ENCODE data around the gene QTRT2.

QTRT2 gene

GRCh38 chr3:114056130-114057010 lies at the start of gene QTRT2, which contains the start of gene CCDC191:
Gene QTRT2 (plus strand): TSS chr3:114056737. CDS start chr3:114065258, 8,521 bp downstream.
Gene CCDC191 (minus strand): TSS chr3:114056526. CDS start chr3:114056466, 60 bp downstream.
- DNase-seq (ENCODE audit: low spot score), result peak; percentile 98

DNA sequence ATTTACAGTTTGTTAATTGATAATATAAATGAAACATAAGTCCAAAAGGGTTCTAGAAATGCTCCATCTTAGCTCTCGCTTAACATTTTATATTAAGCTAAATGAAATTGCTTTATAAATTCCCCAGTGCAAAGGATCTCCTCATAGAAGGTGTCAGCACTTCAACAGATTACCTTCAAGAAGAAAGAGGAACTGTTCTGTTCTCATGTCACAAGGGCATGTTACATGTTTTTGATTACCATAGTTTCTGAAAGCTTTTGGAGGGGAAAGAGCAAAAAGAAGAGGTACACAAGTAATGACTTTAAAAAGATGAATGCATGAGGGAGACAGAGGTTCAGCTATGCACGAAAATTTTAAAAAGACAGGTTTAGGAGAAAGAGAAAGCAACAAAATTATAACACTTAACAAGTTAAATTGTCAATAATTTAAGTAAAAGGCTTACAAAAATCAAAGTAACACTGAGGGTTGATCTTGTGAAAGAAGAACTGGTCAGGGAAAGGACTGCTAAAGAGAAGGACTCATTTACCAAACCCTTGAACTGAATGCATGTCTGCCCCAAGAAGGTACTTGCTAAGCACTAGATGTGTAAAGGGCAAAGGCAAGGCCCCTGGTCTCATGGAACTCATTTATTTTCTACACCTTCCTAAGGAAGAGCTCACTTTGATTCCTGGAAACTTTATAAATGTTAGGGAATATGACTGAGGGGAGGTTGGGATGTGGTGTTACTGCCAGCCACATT lies 45.3 kb upstream of the QTRT2 start:
- DNase-seq (ENCODE audit: low spot score), result no peak

- no peak for DNase-seq (ENCODE audit: low spot score)
Measured at GRCh38 chr3:114014211-114014610, 42.3 kb upstream of the QTRT2 start.

DNA sequence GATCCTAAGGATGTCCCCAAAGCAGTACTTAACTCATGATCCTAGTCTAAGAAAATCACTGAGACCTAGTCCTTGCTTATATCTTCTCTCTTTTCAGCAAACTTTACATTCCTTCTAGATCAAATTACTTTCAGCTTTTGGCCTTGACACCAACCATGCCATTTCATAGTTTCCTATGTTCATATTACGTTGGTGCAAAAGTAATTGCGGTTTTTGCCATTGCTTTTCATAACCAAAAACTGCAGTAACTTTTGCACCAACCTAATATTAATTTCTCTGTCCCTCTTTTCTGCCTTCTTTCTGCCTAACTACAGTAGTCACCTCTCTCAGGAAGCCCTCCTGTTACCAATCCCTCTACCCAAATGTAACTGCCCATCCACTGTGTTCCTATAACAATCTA lies 37.1 kb upstream of the QTRT2 start:
- DNase-seq (ENCODE audit: low spot score), result no peak

- DNase-seq (ENCODE audit: low spot score), result no peak
Measured at GRCh38 chr3:114020907-114021306, 35.6 kb upstream of the QTRT2 start.

- no peak for DNase-seq (ENCODE audit: low spot score)
Measured at GRCh38 chr3:114022145-114022802, 34.3 kb upstream of the QTRT2 start.

DNA sequence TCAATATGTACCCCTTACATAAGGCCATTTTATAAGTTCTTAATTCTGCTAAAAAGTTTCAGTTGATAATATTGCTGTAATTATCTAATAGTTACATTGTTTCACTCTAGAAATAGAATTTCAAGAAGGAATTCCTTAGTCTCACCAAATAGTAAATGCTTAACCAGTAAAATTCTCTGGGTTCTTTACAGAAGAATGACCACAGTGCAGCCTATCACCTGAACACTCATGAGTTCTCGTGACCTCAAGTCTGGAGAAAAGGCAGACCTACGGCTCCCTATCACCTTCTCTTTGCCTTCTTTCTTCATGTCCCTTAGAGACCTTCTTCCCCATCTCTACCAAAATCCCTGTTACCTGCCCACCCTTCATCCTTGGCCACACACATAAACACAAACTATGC lies 31.1 kb upstream of the QTRT2 start:
- DNase-seq (ENCODE audit: low spot score), result no peak

GRCh38 chr3:114026331-114026730 lies 30.2 kb upstream of the QTRT2 start:
- DNase-seq (ENCODE audit: low spot score), result no peak

DNA sequence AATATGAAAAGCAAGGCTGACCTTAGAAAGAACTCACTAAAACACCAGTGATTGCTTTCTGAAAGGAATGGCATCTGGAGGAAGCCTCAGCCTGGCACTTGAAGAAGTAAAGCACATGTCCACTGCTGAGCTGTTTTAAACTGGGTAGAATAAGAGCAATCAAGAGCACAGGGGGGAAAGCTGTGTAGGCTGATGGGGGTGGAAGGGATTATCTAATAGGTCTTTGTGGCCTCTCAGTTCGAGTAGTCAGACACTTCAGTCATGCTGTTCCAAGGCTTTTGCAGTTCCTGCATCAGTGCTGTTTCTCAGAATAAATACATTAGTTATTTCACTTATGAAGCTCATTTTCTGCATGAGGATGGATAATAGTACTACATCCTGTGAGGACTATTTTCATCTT lies 22.8 kb upstream of the QTRT2 start:
- DNase-seq (ENCODE audit: low spot score), result no peak

DNA sequence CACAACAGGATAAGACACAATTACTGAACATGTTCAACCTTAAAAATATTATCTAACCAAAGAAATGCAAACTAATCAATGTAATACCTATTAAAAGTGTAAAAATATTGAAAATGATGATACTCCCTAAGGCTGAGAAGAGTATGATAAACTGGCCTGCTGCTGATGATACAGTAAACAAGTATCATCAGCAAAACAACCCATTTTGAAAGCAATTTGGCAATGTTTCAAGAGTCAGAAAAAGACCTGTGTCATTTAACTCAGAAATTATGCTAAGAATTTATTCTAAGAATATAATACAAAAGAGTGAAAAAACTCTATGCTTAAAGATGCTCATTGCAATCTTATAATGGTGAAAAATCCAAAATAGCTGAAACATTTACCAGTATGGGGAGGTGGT lies 22.3 kb upstream of the QTRT2 start:
- no peak for DNase-seq (ENCODE audit: low spot score)

DNA sequence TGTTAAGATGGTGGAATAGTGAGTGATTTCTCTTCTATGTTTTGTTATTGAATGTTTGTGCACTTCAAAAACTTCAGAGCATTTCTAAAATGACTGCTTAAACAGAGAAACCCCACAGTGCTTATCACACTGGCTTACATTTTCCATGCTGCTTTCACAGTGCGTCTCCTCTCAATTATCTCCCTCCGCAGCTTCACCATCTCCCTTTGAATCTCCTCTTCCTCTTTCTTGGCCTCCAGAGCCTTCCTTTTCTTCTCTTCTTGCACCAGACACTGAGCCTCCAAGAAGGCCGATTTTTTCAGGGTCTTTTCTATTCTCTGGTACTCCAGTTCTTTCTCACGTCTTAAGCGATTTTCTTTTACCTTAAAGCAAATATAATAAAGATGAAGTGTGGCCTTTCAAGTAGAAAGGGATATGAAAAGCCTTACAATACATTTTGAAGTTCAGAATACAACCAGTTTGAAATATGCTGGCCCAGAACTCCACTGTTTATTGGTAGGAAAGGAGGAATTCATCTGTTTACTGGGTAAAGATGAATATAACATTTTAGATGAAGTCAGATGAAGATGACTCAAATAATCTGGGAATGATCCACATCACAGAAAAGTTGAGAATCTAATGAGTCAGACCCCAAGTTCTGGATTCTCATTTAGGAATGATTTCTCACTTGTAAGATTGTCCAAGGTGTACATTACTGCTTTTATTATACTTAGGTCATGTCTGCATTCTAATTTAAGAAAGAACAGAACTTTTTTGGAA lies 21.6 kb upstream of the QTRT2 start:
- no peak for DNase-seq (ENCODE audit: low spot score)

DNA sequence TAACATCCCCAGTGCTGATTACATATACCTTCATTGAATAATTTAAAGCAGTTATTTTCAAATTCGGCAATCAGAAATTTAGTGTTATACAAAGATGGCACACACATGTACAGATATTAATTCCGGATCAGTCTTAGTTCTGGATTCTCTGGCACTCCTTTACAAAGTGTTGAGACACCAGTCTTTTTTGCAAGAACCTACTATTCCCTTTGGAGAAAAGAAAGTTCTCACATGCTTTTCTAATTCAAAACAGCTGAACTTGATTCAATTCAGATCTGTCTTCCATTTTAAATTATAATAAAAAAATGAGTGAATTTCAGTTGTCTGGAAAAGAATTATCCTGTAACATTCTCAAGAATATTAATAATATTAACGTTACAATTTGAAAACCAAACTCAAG lies 20.6 kb upstream of the QTRT2 start:
- no peak for DNase-seq (ENCODE audit: low spot score)

GRCh38 chr3:114043205-114043604 lies 13.3 kb upstream of the QTRT2 start:
- DNase-seq (ENCODE audit: low spot score), result no peak

DNA sequence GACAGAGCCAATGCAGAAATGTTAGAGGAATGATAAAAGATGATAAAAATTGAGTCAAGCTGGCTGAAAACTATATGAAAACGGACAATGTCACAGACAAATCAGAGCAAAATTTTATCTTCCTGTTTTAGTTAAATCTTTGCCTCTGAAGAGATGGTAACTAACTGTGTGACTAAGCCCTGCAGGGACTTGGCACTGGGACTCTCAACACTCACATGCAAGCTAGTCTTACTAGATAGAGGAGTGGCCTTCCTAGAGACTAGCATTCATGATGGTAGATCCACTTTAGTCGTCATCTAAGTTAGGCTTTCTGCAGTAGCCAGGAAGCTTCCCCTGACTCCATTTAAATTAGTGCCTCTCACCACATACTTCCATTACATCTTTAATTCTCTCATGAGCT lies 4.3 kb upstream of the QTRT2 start:
- DNase-seq (ENCODE audit: low spot score), result no peak

- DNase-seq (ENCODE audit: low spot score), result no peak
Measured at GRCh38 chr3:114057011-114057347, 442 bp downstream of the QTRT2 start.

- DNase-seq (ENCODE audit: low spot score), result no peak
Measured at GRCh38 chr3:114058646-114059045, 2.1 kb downstream of the QTRT2 start.

DNA sequence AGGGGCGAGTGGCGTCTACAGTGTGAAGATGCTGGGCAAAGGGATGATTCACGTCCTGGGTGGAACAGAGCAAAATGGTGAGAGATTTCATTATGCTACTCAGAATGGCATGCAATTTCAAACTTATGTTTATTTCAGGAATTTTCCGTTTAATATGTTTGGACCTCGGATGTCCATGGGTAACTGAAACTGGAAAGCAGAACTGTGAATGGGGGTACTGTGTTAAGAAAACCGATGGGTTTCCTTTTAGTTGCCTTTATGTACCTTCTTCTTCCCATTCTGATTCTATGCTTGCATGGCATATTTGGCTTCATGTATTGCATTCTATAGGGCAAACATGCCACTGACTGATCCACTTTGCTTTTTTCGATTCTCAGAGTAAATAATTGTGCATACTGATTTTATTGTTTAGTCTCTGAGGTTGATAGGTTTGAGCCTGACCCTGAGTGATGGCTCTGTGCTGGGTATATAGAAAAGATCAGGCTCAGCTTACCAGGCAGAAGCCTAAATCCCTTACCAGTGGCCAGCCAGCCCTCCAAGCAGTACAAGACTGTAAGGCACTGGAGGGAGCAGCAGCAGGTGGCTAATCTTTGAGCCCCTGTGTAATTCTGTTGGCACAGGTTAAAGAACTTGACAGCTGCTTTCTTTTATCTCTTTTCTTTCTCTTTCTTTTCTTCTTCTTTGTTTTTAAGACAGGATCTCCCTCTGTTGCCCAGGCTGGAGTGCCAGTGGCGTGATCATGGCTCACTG lies 4.5 kb downstream of the QTRT2 start:
- DNase-seq (ENCODE audit: low spot score), result no peak

DNA sequence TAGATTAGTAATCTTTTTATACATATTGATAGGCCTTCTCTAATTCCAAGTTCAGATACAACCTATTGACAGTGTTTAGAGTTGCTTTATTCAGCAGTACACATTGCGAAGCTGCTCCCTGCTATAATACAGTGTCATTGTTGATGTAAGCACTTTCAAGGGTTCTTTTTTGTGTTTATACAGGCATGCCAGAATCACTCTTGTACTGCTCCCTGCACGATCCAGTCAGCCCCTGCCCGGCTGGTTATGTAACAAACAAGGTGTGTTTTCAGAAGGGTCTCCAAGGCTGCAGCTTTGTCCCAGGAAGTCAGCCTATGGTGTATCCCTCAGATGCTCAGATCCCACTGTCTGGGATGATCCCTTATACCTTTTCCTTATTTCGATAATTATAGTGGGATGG lies 11.3 kb downstream of the QTRT2 start:
- DNase-seq (ENCODE audit: low spot score), result no peak

DNA sequence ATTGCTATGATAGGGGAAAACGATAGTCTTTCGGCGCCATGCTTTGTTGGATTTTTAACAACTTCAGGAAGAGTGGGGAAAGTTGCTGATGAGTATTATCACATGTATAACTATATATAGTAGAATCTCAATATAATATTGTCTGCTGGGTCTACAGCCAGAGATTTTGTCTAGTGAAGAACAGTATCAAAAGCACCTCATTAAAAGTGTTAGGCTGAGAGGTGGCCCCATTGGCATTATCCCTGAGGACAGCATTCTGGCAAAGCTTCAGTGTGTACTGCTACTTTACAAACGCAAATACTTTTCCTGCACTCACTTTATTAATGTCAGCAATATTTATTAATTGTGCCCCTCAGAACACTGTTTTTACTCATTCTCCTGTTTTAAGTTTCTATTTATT lies 11.8 kb downstream of the QTRT2 start:
- no peak for DNase-seq (ENCODE audit: low spot score)

DNA sequence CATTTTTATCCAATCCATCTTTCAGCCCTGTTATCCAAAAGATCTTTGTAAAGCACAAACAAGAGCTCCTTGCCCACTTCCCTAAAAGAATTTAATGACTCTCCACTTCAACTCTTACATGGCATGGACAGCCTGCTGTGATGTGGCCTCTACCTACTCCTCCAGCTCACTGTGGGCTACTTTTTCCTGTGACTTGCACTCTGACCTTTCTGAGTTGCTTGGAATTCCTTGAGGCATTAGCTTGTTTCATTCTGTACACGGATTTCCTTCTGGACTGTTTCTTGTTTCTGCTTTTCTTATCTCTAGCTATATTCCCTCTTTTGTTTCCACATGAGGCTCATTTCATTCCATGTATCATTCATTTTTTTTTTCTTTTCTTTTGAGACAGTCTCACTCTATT lies 15.2 kb downstream of the QTRT2 start:
- DNase-seq (ENCODE audit: low spot score), result no peak

GRCh38 chr3:114076711-114077110 lies 20.2 kb downstream of the QTRT2 start:
- no peak for DNase-seq (ENCODE audit: low spot score)

All from kidney capillary endothelial cell (primary cell).